Measurements from ENCODE around the gene CLCNKB.

DNA sequence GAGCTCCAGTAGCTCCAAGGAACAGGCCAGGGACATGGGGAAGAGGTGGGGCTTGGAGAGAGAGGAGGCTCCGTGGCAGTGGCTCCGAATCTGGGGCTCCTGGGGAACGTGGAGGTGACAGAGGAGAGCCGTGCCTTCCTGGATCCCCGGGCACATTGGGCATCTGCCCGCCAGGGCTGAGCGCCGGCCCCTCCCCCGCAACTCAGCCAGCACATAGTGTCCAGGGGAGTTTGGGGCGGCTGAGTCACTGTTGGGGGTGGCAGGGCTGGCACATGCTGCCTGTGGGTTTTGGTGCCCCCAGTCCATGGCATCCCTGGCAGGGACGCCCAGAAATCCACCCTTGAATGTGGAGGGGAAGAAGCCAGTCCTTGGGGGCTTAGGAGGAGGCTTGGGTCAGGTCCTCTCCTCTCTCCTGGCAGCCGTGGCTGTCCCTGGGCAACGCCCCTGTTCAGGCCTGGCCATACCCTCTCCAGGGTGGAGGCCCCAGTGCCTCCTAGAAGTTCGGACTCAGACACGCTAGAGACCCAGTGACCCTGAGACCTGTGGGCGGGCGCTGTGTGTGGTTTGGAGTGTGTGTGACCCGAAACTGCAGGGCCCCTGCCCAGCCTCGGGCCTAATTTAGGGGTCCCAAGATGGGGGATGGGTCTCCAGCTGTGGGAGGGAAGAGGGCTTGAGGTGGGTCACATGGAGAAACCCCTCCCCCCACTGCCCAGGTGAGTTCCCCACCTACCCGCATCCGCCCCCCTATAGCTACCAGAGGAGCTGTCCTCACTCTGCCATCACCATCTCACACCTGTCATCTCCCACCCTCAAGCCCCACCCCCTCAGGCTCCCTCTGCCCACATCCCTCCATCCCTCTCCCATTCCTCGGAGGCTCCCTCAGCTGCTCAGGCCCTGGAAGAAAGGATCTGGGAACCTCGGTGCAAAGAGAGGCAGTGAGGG lies 27.4 kb upstream of the CLCNKB start:
- TF ChIP-seq POLR2A (IDR thresholded peaks at IDR 0.05) (no peak), EP300 (IDR thresholded peaks at IDR 0.05) (no peak)
- TF ChIP-seq, protein P1, sequence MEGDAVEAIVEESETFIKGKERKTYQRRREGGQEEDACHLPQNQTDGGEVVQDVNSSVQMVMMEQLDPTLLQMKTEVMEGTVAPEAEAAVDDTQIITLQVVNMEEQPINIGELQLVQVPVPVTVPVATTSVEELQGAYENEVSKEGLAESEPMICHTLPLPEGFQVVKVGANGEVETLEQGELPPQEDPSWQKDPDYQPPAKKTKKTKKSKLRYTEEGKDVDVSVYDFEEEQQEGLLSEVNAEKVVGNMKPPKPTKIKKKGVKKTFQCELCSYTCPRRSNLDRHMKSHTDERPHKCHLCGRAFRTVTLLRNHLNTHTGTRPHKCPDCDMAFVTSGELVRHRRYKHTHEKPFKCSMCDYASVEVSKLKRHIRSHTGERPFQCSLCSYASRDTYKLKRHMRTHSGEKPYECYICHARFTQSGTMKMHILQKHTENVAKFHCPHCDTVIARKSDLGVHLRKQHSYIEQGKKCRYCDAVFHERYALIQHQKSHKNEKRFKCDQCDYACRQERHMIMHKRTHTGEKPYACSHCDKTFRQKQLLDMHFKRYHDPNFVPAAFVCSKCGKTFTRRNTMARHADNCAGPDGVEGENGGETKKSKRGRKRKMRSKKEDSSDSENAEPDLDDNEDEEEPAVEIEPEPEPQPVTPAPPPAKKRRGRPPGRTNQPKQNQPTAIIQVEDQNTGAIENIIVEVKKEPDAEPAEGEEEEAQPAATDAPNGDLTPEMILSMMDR (IDR thresholded peaks at IDR 0.05), result no peak
